Panc1 (cell line): Measurements from ENCODE around the gene SDR9C7.

ENCODE experiments used
- CTCF ChIP-seq: fragments of 450-650 bp; IDR thresholded peaks from 2 replicates; pipeline ENCODE4 v1.5.1; 2017; ENCODE audit warnings: mild to moderate bottlenecking
- POLR2AphosphoS5 ChIP-seq: IDR thresholded peaks from 2 replicates; pipeline ENCODE4 v1.6.1; 2012; ENCODE audit warnings: mild to moderate bottlenecking, low read depth, low read length, moderate library complexity
- REST ChIP-seq, 2 experiments: IDR thresholded peaks; 2 replicates each; pipeline ENCODE4 v1.6.1; 2011 to 2012; ENCODE audit warnings: low read depth in 2 of 2, control low read depth in 1 of 2, low read length in 1 of 2, mild to moderate bottlenecking in 1 of 2, moderate library complexity in 1 of 2; ENCODE audit not compliant: insufficient read depth in 1 of 2
- SIN3A ChIP-seq: IDR thresholded peaks from 2 replicates; pipeline ENCODE4 v1.6.1; 2012; ENCODE audit warnings: low read depth, mild to moderate bottlenecking, low read length, moderate library complexity, borderline replicate concordance; ENCODE audit not compliant: insufficient read depth

GRCh38 chr12:56951582-56952339 is 17.6 kb upstream of the SDR9C7 start:
- TF ChIP-seq CTCF, result no peak
- no peak for TF ChIP-seq POLR2AphosphoS5
- TF ChIP-seq SIN3A, result no peak
- no peak for TF ChIP-seq REST (IDR thresholded peaks at IDR 0.05; ENCODE audit: insufficient read depth in 1 of 2, low read depth in 2 of 2, low read length in 1 of 2)
